ENCODE data around the gene ERMP1. TPM values are rescaled to one million over a fixed set of nuclear protein-coding genes. Genes with fewer than 3 reads are reported as not detected.

Gene ERMP1
- polyA plus RNA-seq, 1 of the 3 experiments (the other 2 are of a cell fraction), result 5.9 TPM

GRCh38 chr9:5845157-5845531 is 12.2 kb upstream of the ERMP1 start:
- Histone ChIP-seq H3K27me3 (ENCODE audit: insufficient read depth) (no peaks in the 10 kb centered on the region), H3K9ac (no peak overlapping the region), H3K4me1 (ENCODE audit: control insufficient read depth in 1 of 2, insufficient read depth in 2 of 2, low read depth in 1 of 2, low read length in 1 of 2) (peaks cover 6 to 7% of the 10 kb centered on the region in 2 experiments; a peak in 2 of 4 replicates), H3K79me2 (ENCODE audit: insufficient read depth) (no peaks in the 10 kb centered on the region), H3K9me2 (no peaks in the 10 kb centered on the region), H3K27ac (ENCODE audit: low read depth in 2 of 2, low read length in 1 of 2) (peak overlapping the region in 1 of 2 experiments; percentile 51; a peak in 1 of 4 replicates), H4K20me1 (ENCODE audit: insufficient read depth) (no peaks in the 10 kb centered on the region), H3K9me3 (no peaks in the 10 kb centered on the region), H3F3A (replicated peaks; ENCODE audit: insufficient read depth) (no peaks in the 10 kb centered on the region), H3K4me2 (peak overlapping the region; percentile 21; the same call in 1 of the 2 replicates), H3K36me3 (replicated peaks in 1 of 2; ENCODE audit: control insufficient read depth in 1 of 2, insufficient read depth in 2 of 2, low read length in 1 of 2) (no peaks in the 10 kb centered on the region), H3K4me3 (ENCODE audit: low read depth in 2 of 2, low read length in 1 of 2) (no peak overlapping the region), H2AFZ (ENCODE audit: low read depth) (no peak overlapping the region)
- ChIA-PET POLR2A (no interaction called here), CTCF (interaction anchor here (4.1 kb wide), 1 partner anchor 12 kb away, joined by 23 read pairs; the partner anchor contains the start of gene ERMP1)
- DNase-seq, result no peak
- WGBS (ENCODE audit: low lambda C conversion rate), result 85% methylated on average over 1 of the region's 1 CpG
- TF ChIP-seq, protein P1, sequence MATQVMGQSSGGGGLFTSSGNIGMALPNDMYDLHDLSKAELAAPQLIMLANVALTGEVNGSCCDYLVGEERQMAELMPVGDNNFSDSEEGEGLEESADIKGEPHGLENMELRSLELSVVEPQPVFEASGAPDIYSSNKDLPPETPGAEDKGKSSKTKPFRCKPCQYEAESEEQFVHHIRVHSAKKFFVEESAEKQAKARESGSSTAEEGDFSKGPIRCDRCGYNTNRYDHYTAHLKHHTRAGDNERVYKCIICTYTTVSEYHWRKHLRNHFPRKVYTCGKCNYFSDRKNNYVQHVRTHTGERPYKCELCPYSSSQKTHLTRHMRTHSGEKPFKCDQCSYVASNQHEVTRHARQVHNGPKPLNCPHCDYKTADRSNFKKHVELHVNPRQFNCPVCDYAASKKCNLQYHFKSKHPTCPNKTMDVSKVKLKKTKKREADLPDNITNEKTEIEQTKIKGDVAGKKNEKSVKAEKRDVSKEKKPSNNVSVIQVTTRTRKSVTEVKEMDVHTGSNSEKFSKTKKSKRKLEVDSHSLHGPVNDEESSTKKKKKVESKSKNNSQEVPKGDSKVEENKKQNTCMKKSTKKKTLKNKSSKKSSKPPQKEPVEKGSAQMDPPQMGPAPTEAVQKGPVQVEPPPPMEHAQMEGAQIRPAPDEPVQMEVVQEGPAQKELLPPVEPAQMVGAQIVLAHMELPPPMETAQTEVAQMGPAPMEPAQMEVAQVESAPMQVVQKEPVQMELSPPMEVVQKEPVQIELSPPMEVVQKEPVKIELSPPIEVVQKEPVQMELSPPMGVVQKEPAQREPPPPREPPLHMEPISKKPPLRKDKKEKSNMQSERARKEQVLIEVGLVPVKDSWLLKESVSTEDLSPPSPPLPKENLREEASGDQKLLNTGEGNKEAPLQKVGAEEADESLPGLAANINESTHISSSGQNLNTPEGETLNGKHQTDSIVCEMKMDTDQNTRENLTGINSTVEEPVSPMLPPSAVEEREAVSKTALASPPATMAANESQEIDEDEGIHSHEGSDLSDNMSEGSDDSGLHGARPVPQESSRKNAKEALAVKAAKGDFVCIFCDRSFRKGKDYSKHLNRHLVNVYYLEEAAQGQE (IDR thresholded peaks at IDR 0.05; ENCODE audit: low read depth, low read length), result no peak
- TF ChIP-seq RAD21 (IDR thresholded peaks at IDR 0.05; ENCODE audit: low read length) (no peak), FOXJ3 (CRISPR knock-in tag; IDR thresholded peaks at IDR 0.05) (no peak), MXI1 (IDR thresholded peaks at IDR 0.05; ENCODE audit: low read depth, low read length) (no peak), ELF1 (IDR thresholded peaks at IDR 0.05) (no peak), TAF1 (IDR thresholded peaks at IDR 0.05; ENCODE audit: borderline replicate concordance, low read depth, low read length) (no peak), YY1 (IDR thresholded peaks at IDR 0.05; ENCODE audit: low read depth) (no peak), TEAD4 (IDR thresholded peaks at IDR 0.05; ENCODE audit: borderline replicate concordance, insufficient read depth) (no peak), MEF2A (IDR thresholded peaks at IDR 0.05; ENCODE audit: borderline replicate concordance, low read depth) (no peak), POLR2AphosphoS5 (IDR thresholded peaks at IDR 0.05; ENCODE audit: low read depth, low read length) (no peak), EP300 (IDR thresholded peaks at IDR 0.05; ENCODE audit: borderline replicate concordance in 1 of 2, low read depth in 1 of 2, low read length in 1 of 2) (no peak), CHD2 (IDR thresholded peaks at IDR 0.05; ENCODE audit: low read length, partially characterized antibody) (no peak)

- DNase-seq, result peak; percentile 26
- no peaks in the 10 kb centered on the region for H3K9me3 ChIP-seq
- POLR2A ChIA-PET, result no interaction called here
- TF ChIP-seq, protein P1 (IDR thresholded peaks at IDR 0.05; ENCODE audit: low read depth, low read length), result peak; percentile 73; the same call in 1 of the 2 replicates
- no peak for TF ChIP-seq POLR2AphosphoS5 (IDR thresholded peaks at IDR 0.05; ENCODE audit: low read depth, low read length)
- peak overlapping the region; percentile 21; the same call in 1 of the 2 replicates for H3K4me2 ChIP-seq
- no peaks in the 10 kb centered on the region for H3K79me2 ChIP-seq (ENCODE audit: insufficient read depth)
- H3K27me3 ChIP-seq (ENCODE audit: insufficient read depth), result no peaks in the 10 kb centered on the region
- no peaks in the 10 kb centered on the region for H4K20me1 ChIP-seq (ENCODE audit: insufficient read depth)
- no peak overlapping the region for H3K9ac ChIP-seq
- H3F3A ChIP-seq (replicated peaks; ENCODE audit: insufficient read depth), result no peaks in the 10 kb centered on the region
- no peaks in the 10 kb centered on the region for H3K36me3 ChIP-seq (replicated peaks in 1 of 2; ENCODE audit: control insufficient read depth in 1 of 2, insufficient read depth in 2 of 2, low read length in 1 of 2)
- H3K4me1 ChIP-seq (ENCODE audit: control insufficient read depth in 1 of 2, insufficient read depth in 2 of 2, low read depth in 1 of 2, low read length in 1 of 2), result peaks cover 7 to 9% of the 10 kb centered on the region in 2 experiments; a peak in 2 of 4 replicates
- no peaks in the 10 kb centered on the region for H3K9me2 ChIP-seq
- H3K4me3 ChIP-seq (ENCODE audit: low read depth in 2 of 2, low read length in 1 of 2), result no peak overlapping the region
- CTCF ChIA-PET, result interaction anchor here (4.1 kb wide), 1 partner anchor 11 kb away, joined by 23 read pairs; the partner anchor contains the start of gene ERMP1
- WGBS (ENCODE audit: low lambda C conversion rate), result 65% methylated on average over 8 of the region's 8 CpGs
- peak overlapping the region in 1 of 2 experiments; percentile 51; a peak in 1 of 4 replicates for H3K27ac ChIP-seq (ENCODE audit: low read depth in 2 of 2, low read length in 1 of 2)
- no peak overlapping the region; the same call in 1 of the 2 replicates for H2AFZ ChIP-seq (ENCODE audit: low read depth)
Observed at GRCh38 chr9:5843794-5844471, 11.0 kb upstream of the ERMP1 start.
